Measurements from ENCODE around the gene LSM3. TPM values are rescaled to one million over a fixed set of nuclear protein-coding genes. Genes with fewer than 3 reads are reported as not detected.
"Not testable (repeated sequence)": the region's sequence is repeated elsewhere in the genome, so short reads cannot be mapped to it uniquely, and the experiment has no call there.

The LSM3 gene
- total RNA-seq, 2 experiments from 2014 or later = 12.4 to 21.9 TPM

DNA sequence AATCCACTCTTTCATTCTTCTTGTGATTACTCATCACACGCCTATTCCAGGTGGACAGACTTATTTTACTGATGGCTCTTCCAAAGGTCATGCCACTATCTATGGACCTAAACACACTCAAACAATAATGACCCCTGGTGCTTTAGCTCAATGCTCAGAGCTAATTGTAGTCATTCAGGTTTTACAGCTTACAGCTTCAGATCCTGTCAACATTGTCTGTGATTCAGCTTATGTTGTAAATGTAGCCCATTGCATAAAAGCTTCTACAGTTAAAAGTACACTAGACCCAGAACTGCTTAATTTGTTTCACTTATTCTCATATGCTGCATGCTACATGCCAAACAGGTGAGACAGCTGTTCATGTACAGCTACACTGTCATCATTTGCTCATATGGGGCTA is 49.2 kb downstream of the LSM3 start:
- no peak overlapping the region for H3K4me2 ChIP-seq (ENCODE audit: low read length)
- no peak for DNase-seq (ENCODE audit: low spot score)
- intact Hi-C loops (cut with micrococcal nuclease; ENCODE audit: unreplicated experiment) = no loop called here
- no peaks in the 10 kb centered on the region for H3K36me3 ChIP-seq (ENCODE audit: insufficient read depth, low read length)
- no peaks in the 10 kb centered on the region for H3K79me2 ChIP-seq (ENCODE audit: insufficient read depth, low read depth, low read length)
- H3K27ac ChIP-seq (ENCODE audit: low read depth, low read length, poor library complexity, severe bottlenecking) = no peak overlapping the region
- TF ChIP-seq CTCF (conservative IDR thresholded peaks at IDR 0.05; ENCODE audit: low read length) (no peak), EZH2phosphoT487 (IDR thresholded peaks at IDR 0.05; ENCODE audit: borderline replicate concordance, low read depth, low read length) (no peak)
- no peaks in the 10 kb centered on the region for H3K9me3 ChIP-seq (ENCODE audit: low read length)
- H4K20me1 ChIP-seq (ENCODE audit: insufficient read depth, low read length) = no peaks in the 10 kb centered on the region
- CTCF ChIA-PET (ENCODE audit: unreplicated experiment) = no interaction called here
- no peak overlapping the region for H3K4me3 ChIP-seq (ENCODE audit: low read depth, low read length, poor library complexity, severe bottlenecking)
- H3K4me1 ChIP-seq (ENCODE audit: insufficient read depth, low read length, poor library complexity, severe bottlenecking) = peaks cover 52% of the 10 kb centered on the region
- BruUV-seq (replicated peaks) = no TSS peak
- POLR2A ChIA-PET = no interaction called here
- no peaks in the 10 kb centered on the region for H3K9me2 ChIP-seq (ENCODE audit: insufficient read depth, low read length)
- H2AFZ ChIP-seq (ENCODE audit: low read length) = no peak overlapping the region

GRCh38 chr3:14228681-14229470 is 50.3 kb downstream of the LSM3 start:
- no peak for TF ChIP-seq CTCF (conservative IDR thresholded peaks at IDR 0.05; ENCODE audit: low read length)
- no peak for TF ChIP-seq EZH2phosphoT487 (IDR thresholded peaks at IDR 0.05; ENCODE audit: borderline replicate concordance, low read depth, low read length)
- intact Hi-C loops (cut with micrococcal nuclease; ENCODE audit: unreplicated experiment) = no loop called here
- Histone ChIP-seq H4K20me1 (ENCODE audit: insufficient read depth, low read length) (no peaks in the 10 kb centered on the region), H3K4me1 (ENCODE audit: insufficient read depth, low read length, poor library complexity, severe bottlenecking) (peaks cover 45% of the 10 kb centered on the region), H3K9me3 (ENCODE audit: low read length) (0 out of 2 replicates have a peak, but pooled peaks cover 4% of the 10 kb centered on the region), H3K9me2 (ENCODE audit: insufficient read depth, low read length) (no peaks in the 10 kb centered on the region), H3K4me3 (ENCODE audit: low read depth, low read length, poor library complexity, severe bottlenecking) (peak overlapping the region; percentile 32), H3K4me2 (ENCODE audit: low read length) (peak overlapping the region; percentile 61), H3K27ac (ENCODE audit: low read depth, low read length, poor library complexity, severe bottlenecking) (peak overlapping the region; percentile 51), H3K36me3 (ENCODE audit: insufficient read depth, low read length) (no peaks in the 10 kb centered on the region), H3K79me2 (ENCODE audit: insufficient read depth, low read depth, low read length) (no peaks in the 10 kb centered on the region), H2AFZ (ENCODE audit: low read length) (peak overlapping the region; percentile 65; the same call in 1 of the 2 replicates)
- BruUV-seq (replicated peaks) = no TSS peak
- ChIA-PET CTCF (ENCODE audit: unreplicated experiment) (no interaction called here), POLR2A (interaction anchor here (1.5 kb wide), 1 partner anchor 54 kb away, joined by 3 read pairs; no protein-coding TSS in a partner anchor)
- DNase-seq (ENCODE audit: low spot score) = peak; percentile 64

- H4K20me1 ChIP-seq (ENCODE audit: insufficient read depth, low read length); CTCF ChIA-PET (ENCODE audit: unreplicated experiment); H3K4me3 ChIP-seq (ENCODE audit: low read depth, low read length, poor library complexity, severe bottlenecking); intact Hi-C loops (cut with micrococcal nuclease; ENCODE audit: unreplicated experiment); DNase-seq (ENCODE audit: low spot score); H3K36me3 ChIP-seq (ENCODE audit: insufficient read depth, low read length); H3K79me2 ChIP-seq (ENCODE audit: insufficient read depth, low read depth, low read length); H2AFZ ChIP-seq (ENCODE audit: low read length); H3K9me3 ChIP-seq (ENCODE audit: low read length); H3K9me2 ChIP-seq (ENCODE audit: insufficient read depth, low read length); BruUV-seq (replicated peaks): not testable (repeated sequence)
- POLR2A ChIA-PET = interaction anchor here (1.5 kb wide), 1 partner anchor 55 kb away, joined by 3 read pairs; no protein-coding TSS in a partner anchor
- peaks cover 45% of the 10 kb centered on the region for H3K4me1 ChIP-seq (ENCODE audit: insufficient read depth, low read length, poor library complexity, severe bottlenecking)
- H3K27ac ChIP-seq (ENCODE audit: low read depth, low read length, poor library complexity, severe bottlenecking) = peak overlapping the region; percentile 51
- H3K4me2 ChIP-seq (ENCODE audit: low read length) = peak overlapping the region; percentile 61; the same call in 1 of the 2 replicates
These were observed 51.1 kb downstream of the LSM3 start for GRCh38 chr3:14229695-14230094.
